ENCODE results near the gene TPST1. TPM values are rescaled to one million over a fixed set of nuclear protein-coding genes. Genes with fewer than 3 reads are reported as not detected.
A peak's percentile ranks its signal among the peaks of the same experiment; 100 is the strongest.

TPST1 gene
- total RNA-seq, 1 donor from 2014 or later, result 31.7 TPM

- DNase-seq (ENCODE audit: low read depth, low spot score), result no peak
Measured at GRCh38 chr7:66237906-66238772, 33.0 kb downstream of the TPST1 start.

GRCh38 chr7:66238773-66239466 lies 33.8 kb downstream of the TPST1 start:
- no peak for DNase-seq (ENCODE audit: low read depth, low spot score)

GRCh38 chr7:66239467-66239856 lies 34.3 kb downstream of the TPST1 start:
- DNase-seq (ENCODE audit: low read depth, low spot score), result no peak

- DNase-seq (ENCODE audit: low read depth, low spot score), result no peak
Measured at GRCh38 chr7:66245008-66245407, 39.9 kb downstream of the TPST1 start.

- no peak for DNase-seq (ENCODE audit: low read depth, low spot score)
Measured at GRCh38 chr7:66246554-66247171, 41.5 kb downstream of the TPST1 start.

- no peak for DNase-seq (ENCODE audit: low read depth, low spot score)
Measured at GRCh38 chr7:66247380-66248078, 42.4 kb downstream of the TPST1 start.

GRCh38 chr7:66250711-66251110 lies 45.6 kb downstream of the TPST1 start:
- peak; percentile 17 for DNase-seq (ENCODE audit: low read depth, low spot score)

- DNase-seq (ENCODE audit: low read depth, low spot score), result no peak
Measured at GRCh38 chr7:66255534-66256100, 50.5 kb downstream of the TPST1 start.

- no peak for DNase-seq (ENCODE audit: low read depth, low spot score)
Measured at GRCh38 chr7:66256281-66256680, 51.1 kb downstream of the TPST1 start.

GRCh38 chr7:66257481-66257880 lies 52.3 kb downstream of the TPST1 start:
- no peak for DNase-seq (ENCODE audit: low read depth, low spot score)

- no peak for DNase-seq (ENCODE audit: low read depth, low spot score)
Measured at GRCh38 chr7:66258409-66258808, 53.3 kb downstream of the TPST1 start.

- DNase-seq (ENCODE audit: low read depth, low spot score), result no peak
Measured at GRCh38 chr7:66261941-66262340, 56.8 kb downstream of the TPST1 start.

GRCh38 chr7:66263936-66264335 lies 58.8 kb downstream of the TPST1 start:
- peak; percentile 3 for DNase-seq (ENCODE audit: low read depth, low spot score)

- no peak for DNase-seq (ENCODE audit: low read depth, low spot score)
Measured at GRCh38 chr7:66265566-66265965, 60.4 kb downstream of the TPST1 start.

- no peak for DNase-seq (ENCODE audit: low read depth, low spot score)
Measured at GRCh38 chr7:66267249-66267648, 62.1 kb downstream of the TPST1 start.

- no peak for DNase-seq (ENCODE audit: low read depth, low spot score)
Measured at GRCh38 chr7:66269978-66270377, 64.8 kb downstream of the TPST1 start.

GRCh38 chr7:66272321-66272720 lies 67.2 kb downstream of the TPST1 start:
- no peak for DNase-seq (ENCODE audit: low read depth, low spot score)

- no peak for DNase-seq (ENCODE audit: low read depth, low spot score)
Measured at GRCh38 chr7:66276363-66276762, 71.2 kb downstream of the TPST1 start.

GRCh38 chr7:66277492-66277891 lies 72.4 kb downstream of the TPST1 start:
- DNase-seq (ENCODE audit: low read depth, low spot score), result no peak

GRCh38 chr7:66279912-66280311 lies 74.8 kb downstream of the TPST1 start:
- DNase-seq (ENCODE audit: low read depth, low spot score), result no peak
